NCI-H510A treated with DMSO at 0.1 percent for 48 hours (cell line): ENCODE measurements around the gene NPAS2.

Experiments
- DNase-seq: peaks from one replicate; lab custom pipeline; 2025; lab: John Stamatoyannopoulos, UW

The NPAS2 gene

DNA sequence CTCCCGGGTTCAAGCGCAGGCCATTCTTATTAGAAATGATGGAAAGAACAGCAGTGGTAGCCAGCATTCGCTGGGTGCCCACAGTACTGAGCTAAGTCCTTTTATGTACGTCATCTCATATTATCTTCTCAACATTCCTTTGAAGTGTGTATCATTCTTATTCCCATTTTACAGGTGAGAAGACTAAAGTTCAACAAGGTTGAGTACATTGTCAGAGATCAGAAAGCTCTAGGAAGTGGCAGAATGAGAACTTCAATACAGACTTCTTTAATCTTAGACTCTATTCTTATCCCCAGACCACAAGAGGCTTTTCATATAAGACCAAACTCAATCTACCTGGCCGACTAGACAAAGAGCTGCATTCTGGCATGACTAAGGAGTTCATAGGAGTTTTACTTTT lies 86.7 kb downstream of the NPAS2 start:
- no peak for DNase-seq

- DNase-seq: no peak
Observed at GRCh38 chr2:100907832-100908231, 87.9 kb downstream of the NPAS2 start.

DNA sequence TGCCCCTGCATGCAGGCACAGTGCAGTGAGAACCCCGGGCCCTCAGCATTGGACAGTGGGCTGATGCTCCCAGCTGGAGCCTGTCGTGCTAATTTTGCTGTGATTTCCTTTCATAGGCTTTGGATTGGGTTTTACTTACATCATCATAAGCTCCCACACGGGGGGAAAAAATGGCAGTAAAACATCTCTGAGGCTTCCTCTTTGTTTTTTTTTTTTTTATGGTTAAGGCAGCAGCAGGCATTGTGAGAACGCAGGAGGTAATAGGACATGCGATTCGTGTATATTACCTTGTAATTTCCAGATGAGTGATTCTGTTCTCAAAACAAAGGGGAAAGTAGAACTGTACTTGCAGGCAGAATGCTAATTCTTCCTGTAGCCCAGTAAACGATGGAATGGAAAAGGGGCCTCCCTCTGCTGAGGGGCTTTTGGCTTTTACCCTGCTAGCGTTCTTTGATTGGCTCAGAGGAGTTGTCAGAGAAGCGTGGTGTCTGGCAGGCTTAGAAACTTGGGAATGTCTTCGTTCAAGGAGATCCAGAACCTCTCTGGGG lies 89.7 kb downstream of the NPAS2 start:
- no peak for DNase-seq

DNA sequence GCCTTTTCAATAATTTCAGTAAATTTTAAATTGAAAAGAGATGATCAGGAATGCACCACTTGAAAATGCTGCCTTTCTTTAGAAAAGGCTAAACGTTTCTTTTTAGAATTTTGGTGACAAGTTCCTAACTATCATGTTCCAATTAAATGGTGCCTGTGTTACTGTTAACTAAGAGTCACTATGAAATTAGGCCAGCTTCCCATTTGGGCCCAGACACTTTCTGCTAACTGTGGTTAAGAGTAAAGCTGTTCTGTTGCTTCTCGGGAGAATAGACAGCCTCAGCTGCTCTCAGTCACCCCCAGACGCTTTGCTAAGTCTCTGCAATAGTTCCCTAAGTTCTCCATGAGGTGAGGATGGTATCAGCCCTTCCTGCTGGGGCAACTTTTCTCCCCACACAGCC lies 90.2 kb downstream of the NPAS2 start:
- DNase-seq: no peak

DNA sequence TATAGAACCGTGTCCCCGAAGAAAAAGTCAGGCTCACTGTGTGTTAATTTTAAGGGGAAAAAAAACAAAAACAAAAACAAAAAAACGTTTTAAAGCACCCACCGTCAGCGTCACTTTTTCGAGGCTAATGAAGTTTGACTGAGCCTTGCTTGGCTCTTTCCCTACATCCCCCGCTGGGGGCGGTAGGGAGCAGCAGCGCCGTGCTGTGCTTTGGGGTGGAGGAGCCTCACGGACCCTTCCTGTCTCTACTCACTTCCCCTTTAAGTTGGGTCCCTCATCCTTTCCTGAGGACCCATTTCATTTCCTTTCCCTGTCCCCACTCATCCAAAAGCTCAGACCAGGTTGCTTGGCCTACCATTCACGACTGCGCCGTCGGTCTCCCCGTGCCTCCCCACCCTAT lies 99.4 kb downstream of the NPAS2 start:
- no peak for DNase-seq

DNA sequence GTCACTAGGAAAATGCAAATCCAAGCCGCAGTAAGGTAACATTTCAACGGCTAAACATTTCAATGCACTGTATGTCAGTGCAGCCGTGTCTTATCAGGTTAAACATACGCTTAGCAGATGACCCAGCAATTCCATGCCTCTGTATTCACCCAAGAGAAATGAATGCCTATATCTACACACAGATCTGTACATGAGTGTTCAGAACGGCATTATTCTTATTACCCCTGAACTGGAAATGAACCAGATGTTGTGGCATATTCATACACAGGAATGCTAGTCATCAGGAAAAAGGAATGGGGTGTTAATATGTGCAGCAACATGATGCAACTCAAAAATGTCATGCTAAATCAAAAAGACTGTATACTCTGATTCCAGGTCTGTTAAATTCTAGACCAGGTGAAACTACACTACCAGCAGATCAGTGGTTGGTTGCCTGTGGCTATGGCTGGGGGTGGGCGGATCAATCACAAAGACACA lies 101.8 kb downstream of the NPAS2 start:
- DNase-seq: no peak

- DNase-seq: no peak
Observed at GRCh38 chr2:100923461-100924060, 103.6 kb downstream of the NPAS2 start.

DNA sequence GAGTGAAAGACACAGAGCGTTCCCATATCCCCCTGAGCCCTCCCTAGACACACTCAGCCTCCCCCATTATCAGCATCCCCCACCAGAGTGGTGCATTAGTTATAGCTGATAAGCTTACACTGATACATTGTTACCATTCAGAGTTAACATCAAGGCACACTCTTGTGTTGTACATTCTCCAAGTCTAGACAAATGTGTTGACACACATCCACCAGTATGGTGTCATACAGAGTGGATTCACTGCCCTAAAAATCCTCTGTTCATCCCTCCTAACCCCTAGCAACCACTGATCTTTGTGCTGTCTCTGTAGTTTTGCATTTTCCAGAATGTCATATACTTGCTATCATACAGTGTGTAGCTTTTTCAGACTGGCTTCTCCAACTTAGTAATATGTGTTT lies 104.2 kb downstream of the NPAS2 start:
- DNase-seq: no peak

DNA sequence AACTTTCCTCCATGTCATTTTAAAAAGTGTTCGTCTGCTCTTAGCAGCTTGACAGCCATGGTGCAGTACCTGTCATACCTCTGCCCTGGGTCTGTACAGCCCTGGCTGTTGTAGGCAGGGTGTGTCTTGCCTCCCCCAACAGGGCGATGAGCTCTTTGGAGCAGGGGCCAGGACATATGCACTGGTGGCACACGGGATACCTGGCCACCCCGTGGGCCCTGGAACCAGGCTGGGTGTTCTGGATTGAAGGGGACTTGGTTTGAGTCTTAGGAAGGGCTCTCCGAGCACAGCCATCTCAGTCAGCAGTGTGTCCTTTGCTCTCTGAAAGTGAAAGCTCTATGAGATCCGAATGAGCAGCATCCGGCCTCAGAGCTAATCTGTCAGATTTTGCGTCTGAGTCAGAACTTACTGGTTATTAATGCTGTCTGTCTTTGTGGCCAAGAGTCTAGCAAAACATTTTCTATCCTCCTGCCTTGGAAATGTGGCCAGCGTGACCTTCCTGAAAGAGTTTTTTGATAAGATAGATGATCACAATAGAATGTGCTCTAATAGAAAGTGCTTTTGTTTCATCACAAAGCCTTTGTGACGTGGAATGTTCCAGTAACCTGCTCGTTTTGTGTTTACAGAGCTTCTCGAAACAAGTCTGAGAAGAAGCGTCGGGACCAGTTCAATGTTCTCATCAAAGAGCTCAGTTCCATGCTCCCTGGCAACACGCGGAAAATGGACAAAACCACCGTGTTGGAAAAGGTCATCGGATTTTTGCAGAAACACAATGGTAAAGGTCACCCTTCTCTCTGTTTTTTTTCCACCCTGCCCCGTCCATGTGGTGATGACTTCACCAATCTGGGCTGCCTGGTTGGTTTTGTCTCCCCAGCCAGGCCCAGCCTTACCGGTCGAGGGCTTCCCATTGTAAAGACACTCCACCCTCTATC lies 104.8 kb downstream of the NPAS2 start:
- DNase-seq: no peak

DNA sequence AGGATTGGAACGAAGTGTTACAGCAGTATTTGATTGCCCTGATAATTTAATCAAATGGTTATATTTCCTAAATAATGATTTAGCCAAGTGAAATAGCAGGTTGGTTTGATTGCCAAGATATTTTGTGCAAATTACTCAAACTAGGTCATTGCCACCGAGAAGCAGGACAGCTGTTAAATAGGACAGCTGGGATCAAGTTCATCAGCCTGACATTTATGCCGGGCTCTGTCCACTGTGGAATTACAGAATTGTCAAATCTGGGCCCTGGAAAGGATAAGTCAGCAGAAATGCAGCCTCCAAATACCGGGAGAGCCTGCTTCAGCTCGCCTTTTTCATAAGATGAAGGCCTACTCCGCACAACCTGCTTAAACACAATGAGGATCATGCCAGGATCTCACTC lies 108.3 kb downstream of the NPAS2 start:
- no peak for DNase-seq

GRCh38 chr2:100929147-100929546 lies 109.2 kb downstream of the NPAS2 start:
- no peak for DNase-seq

DNA sequence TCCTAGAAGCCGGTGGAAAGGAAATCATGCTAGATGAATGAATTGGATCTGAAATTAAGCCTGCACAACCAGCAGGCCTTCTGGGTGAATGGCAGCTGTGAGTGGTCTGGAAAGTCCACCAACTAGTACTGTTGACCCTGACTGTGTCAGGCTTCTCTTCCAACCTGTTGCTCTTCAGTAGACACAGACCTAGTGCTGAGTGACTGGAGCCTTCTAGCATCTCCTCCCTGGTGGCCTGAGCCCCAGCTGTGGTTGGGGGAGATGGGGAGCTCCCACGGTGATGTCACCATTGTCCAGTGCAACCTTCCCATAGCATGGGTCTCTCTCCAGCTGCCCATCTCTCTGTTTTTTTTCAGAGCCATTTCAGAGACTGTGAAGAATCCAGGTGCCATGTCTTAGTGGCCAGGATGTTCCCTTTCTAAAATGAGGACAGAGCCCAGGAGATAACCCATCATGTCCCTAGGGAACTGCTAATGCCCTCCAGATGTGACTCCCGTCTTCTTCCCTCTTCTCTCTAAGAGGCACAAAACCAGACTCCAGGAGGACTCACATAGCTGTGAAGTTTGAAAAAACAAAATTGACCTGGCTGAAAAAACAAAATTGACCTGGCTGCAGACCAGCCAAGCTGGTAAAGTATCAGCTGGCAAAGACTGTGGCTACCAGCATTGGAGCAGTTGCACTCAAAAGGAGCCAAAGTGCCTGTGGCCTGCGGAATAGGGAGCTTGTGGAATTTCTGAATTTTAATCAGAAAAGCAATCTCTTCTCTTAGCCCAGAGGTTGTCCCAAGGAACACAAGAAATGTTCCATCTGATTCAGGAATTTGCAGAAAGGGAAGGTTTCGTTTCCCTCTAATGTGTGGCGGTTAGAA lies 114.8 kb downstream of the NPAS2 start:
- DNase-seq: no peak

GRCh38 chr2:100935372-100935752 lies 115.4 kb downstream of the NPAS2 start:
- DNase-seq: no peak

DNA sequence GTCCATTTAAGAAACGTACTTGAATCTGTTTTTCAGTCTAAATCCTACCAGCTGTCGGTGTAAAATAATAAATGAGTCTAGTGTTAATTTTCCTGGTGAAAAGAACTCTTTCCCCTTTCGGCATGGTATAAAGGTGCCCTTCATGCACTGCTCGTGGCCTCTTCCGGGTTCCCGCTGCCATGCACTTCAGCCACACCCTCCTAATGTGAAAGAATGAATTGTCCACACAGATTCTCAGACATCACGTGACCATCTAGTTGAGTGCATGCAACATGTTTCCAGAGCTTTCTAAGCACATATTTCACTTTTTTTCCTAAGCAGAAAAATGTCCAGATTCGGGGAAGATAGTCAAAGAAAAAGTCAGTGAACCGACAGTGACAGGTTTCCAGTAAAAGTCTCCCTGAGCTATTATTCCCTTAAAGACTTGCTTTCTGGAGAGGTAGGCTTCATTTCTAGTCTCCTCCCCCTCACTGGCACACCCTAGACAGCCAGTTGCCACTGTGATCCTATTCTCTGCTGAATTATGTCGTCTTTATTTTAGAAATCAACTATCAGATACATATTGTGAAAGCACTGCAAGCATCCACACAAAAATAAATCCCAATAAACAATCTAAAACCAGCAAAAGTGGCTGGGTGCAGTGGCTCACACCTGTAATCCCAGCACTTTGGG lies 116.3 kb downstream of the NPAS2 start:
- no peak for DNase-seq

DNA sequence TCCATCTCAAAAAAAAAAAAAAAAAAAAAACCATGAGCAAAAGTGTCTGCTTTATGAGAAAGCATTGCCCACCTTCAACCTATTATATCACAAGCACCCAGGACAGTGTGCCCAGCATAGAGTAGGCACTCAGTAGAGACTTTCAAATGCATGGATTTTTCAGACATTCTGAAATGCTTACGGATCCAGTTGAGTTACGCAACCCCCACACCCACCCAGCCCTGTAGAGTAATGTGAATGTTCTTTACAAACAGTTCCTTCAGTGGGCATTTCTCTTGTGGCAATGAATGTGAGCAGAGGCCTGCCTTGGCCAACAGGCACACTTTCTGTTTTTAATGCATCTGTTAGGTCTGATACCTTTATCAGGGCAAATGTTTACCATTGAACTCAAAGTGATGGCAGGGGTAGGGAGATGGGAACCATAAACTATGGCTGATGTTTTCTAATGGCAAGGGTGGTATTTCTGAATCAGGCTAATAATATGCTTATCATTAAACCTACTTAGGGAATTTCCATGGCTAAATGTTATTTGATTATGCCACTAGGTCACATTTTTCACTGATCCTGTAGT lies 117.1 kb downstream of the NPAS2 start:
- no peak for DNase-seq

DNA sequence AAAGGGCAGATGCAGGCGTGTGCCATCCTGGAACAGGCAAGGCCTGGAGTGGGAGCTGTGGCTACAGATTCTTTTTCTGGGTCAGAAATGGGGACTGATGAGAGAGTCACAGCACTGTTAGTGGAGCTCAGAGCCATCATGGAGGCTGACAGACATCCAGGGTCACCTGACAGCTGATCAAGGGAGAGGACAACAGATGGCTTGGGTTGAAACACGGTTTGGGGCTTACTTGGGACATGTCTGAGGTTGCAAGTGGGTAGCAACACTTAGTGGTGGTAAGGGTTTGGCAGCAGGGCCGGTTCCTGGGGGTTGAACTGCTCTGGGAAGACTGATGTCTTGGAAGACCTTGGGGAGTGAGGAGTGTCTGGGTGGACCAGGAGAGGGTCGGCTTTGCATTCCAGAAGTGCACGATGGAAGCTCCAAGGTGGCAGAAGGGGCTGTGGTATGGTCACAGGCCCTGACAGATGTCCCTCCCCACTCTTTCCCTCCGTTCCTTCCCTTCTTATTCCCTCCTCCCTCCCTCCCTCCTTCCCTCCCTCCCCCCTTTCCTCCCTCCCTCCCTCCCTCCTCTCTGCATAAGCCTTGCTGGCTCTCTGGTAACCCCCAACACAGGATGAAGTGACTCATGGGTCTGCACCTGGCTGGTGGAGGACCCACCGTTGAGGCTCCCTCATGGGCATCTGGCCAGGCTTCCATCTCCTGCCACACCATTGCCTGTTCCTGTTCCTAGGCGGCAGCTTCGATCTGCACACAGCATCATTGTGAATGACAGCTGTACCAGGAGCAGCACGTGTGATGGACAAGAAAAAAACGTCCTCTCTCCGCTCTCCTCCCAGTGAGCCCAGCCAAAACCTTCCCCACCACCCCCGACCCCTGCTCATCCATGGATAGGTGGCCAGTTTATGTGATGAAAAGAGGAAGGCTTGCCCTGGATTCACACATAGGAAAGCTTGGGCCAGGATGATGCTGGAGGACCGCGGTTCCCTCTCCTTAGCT lies 118.4 kb downstream of the NPAS2 start:
- no peak for DNase-seq

GRCh38 chr2:100939445-100939844 lies 119.5 kb downstream of the NPAS2 start:
- DNase-seq: no peak

DNA sequence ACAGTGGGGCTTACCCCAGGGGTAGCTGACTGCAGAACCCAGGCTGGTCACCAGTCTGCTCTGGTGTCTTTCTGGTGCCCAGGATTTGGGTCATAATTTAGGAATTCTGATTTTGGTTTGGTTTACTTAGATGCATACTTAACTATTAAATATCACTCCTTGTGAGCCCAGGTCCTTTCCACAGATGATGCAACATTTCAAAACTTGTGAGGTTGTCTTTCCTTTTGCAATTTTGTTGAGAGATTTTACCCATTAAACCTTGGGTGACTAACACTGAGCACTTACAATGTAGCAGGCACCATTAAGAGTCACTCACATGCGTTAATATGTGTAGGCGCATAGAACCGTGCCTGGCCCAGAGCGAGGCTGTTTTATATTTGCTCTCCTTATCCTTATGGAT lies 120.3 kb downstream of the NPAS2 start:
- no peak for DNase-seq

GRCh38 chr2:100940766-100941645 lies 121.1 kb downstream of the NPAS2 start:
- DNase-seq: no peak
